CD14-positive monocyte (primary cell): ENCODE measurements around the gene CCDC138. TPM values are rescaled to one million over a fixed set of nuclear protein-coding genes. Genes with fewer than 3 reads are reported as not detected.

ENCODE experiments used
- DNase-seq, 3 donors: peaks; one replicate each; pipeline ENCODE4 v3.0.0-alpha.2; 2011 to 2022
- H2AFZ ChIP-seq: 2 replicates; pipeline ENCODE4 v1.6.0; 2012; ENCODE audit warnings: mild to moderate bottlenecking, low read depth, low read length, inconsistent platforms; ENCODE audit not compliant: insufficient read depth, poor library complexity, severe bottlenecking
- H3K27ac ChIP-seq, 2 donors: 1 replicate in 1 of 2; 2 replicates in 1 of 2; pipeline ENCODE4 v1.5.1; 2012 to 2013; ENCODE audit warnings: low read length in 2 of 2, control low read depth in 1 of 2, inconsistent platforms in 1 of 2, low read depth in 1 of 2, mild to moderate bottlenecking in 1 of 2
- H3K27me3 ChIP-seq, 2 donors: one replicate each; pipeline versions ENCODE4 v1.6.0 to v1.6.1; 2011 to 2013; ENCODE audit warnings: low read length in 2 of 2; ENCODE audit not compliant: control insufficient read depth in 2 of 2, insufficient read depth in 2 of 2
- H3K36me3 ChIP-seq, 2 donors: replicated peaks in 1 of 2; 1 replicate in 1 of 2; 2 replicates in 1 of 2; pipeline versions ENCODE4 v1.5.1 to v1.6.1; 2012 to 2013; ENCODE audit warnings: low read length in 2 of 2, control low read depth in 1 of 2, inconsistent platforms in 1 of 2, mild to moderate bottlenecking in 1 of 2; ENCODE audit not compliant: insufficient read depth in 2 of 2, control insufficient read depth in 1 of 2
- H3K4me1 ChIP-seq, 2 donors: 1 replicate in 1 of 2; 2 replicates in 1 of 2; pipeline versions ENCODE4 v1.5.1 to v1.6.1; 2012 to 2013; ENCODE audit warnings: low read length in 2 of 2, control low read depth in 1 of 2, inconsistent platforms in 1 of 2, mild to moderate bottlenecking in 1 of 2, moderate library complexity in 1 of 2; ENCODE audit not compliant: insufficient read depth in 2 of 2, control insufficient read depth in 1 of 2
- H3K4me2 ChIP-seq: replicated peaks from 2 replicates; pipeline ENCODE3; 2012; ENCODE audit warnings: low read length, moderate library complexity, mild to moderate bottlenecking; ENCODE audit not compliant: poor library complexity, severe bottlenecking; ENCODE audit errors: extremely low read depth
- H3K4me3 ChIP-seq, 3 experiments: fragments of 200-600 bp in 1 of 3; sonication (generic) in 1 of 3; replicated peaks in 1 of 3; 1 replicate in 2 of 3; 2 replicates in 1 of 3; pipeline ENCODE4 v1.5.1; 2011 to 2013; ENCODE audit warnings: low read length in 3 of 3, mild to moderate bottlenecking in 3 of 3, control low read depth in 2 of 3, low read depth in 2 of 3, inconsistent platforms in 1 of 3, moderate library complexity in 1 of 3
- H3K79me2 ChIP-seq: 2 replicates; pipeline ENCODE4 v1.6.0; 2012; ENCODE audit warnings: mild to moderate bottlenecking, control low read depth, inconsistent platforms, low read length, moderate library complexity; ENCODE audit not compliant: insufficient read depth
- H3K9ac ChIP-seq: 2 replicates; pipeline ENCODE4 v1.6.0; 2017; ENCODE audit warnings: low read length, mild to moderate bottlenecking; ENCODE audit not compliant: insufficient read depth, poor library complexity, severe bottlenecking
- H3K9me3 ChIP-seq, 2 donors: replicated peaks in 1 of 2; 1 replicate in 1 of 2; 2 replicates in 1 of 2; pipeline versions ENCODE4 v1.5.1 to v1.6.1; 2012 to 2013; ENCODE audit warnings: low read length in 2 of 2, control low read depth in 1 of 2; ENCODE audit not compliant: control insufficient read depth in 1 of 2, insufficient read depth in 1 of 2
- H4K20me1 ChIP-seq: 2 replicates; pipeline ENCODE4 v1.6.0; 2012; ENCODE audit warnings: mild to moderate bottlenecking, low read length, control low read depth, moderate library complexity; ENCODE audit not compliant: insufficient read depth
- H3K27ac Mint-ChIP-seq, 7 donors: one replicate each; pipeline ENCODE4 v1.8.0; 2020; ENCODE audit warnings: mild to moderate bottlenecking in 7 of 7, mixed read lengths in 7 of 7, moderate library complexity in 6 of 7, inconsistent platforms in 2 of 7
- H3K27me3 Mint-ChIP-seq, 3 donors: one replicate each; pipeline ENCODE4 v1.8.0; 2021 to 2022; ENCODE audit warnings: low read depth in 3 of 3, mild to moderate bottlenecking in 3 of 3, mixed read lengths in 3 of 3, moderate library complexity in 3 of 3, inconsistent platforms in 1 of 3
- H3K36me3 Mint-ChIP-seq, 2 donors: one replicate each; pipeline ENCODE4 v1.8.0; 2020; ENCODE audit warnings: mixed read lengths in 2 of 2, inconsistent platforms in 1 of 2, mild to moderate bottlenecking in 1 of 2
- H3K4me1 Mint-ChIP-seq: one replicate; pipeline ENCODE4 v1.8.0; 2020; ENCODE audit warnings: mild to moderate bottlenecking, mixed read lengths
- H3K4me3 Mint-ChIP-seq, 2 donors: one replicate each; pipeline ENCODE4 v1.8.0; 2020; ENCODE audit warnings: mild to moderate bottlenecking in 2 of 2, mixed read lengths in 2 of 2, moderate library complexity in 1 of 2
- H3K9me3 Mint-ChIP-seq, 7 donors: one replicate each; pipeline ENCODE4 v1.8.0; 2020 to 2022; ENCODE audit warnings: mixed read lengths in 7 of 7, mild to moderate bottlenecking in 6 of 7, moderate library complexity in 6 of 7, inconsistent platforms in 2 of 7
- CTCF ChIP-seq: fragments of 200-600 bp; IDR thresholded peaks from one replicate; pipeline ENCODE4 v1.8.0; 2022; ENCODE audit warnings: antibody characterized with exemption, mild to moderate bottlenecking
- WGBS: methylation state at CpG from one replicate; pipeline ENCODE4 v1.1.5; 2013; ENCODE audit warnings: missing lambda C conversion rate; ENCODE audit not compliant: insufficient coverage; 5-methylcytosine and 5-hydroxymethylcytosine counted together
- intact Hi-C, 2 donors: fragments of 100-400 bp; cut with micrococcal nuclease; formaldehyde crosslinking; loops; one replicate each; pipeline versions ENCODE4 v1.15.0 to v1.15.1; 2023
- polyA plus RNA-seq, 3 donors: library from polyadenylated mRNA; depleted of rRNA in 1 of 3; unstranded in 2 of 3; stranded (reverse) in 1 of 3; fragments of 300-500 nt in 2 of 3; fragments of >200 nt in 1 of 3; fragmentation: Illumina TruSeq in 2 of 3; gene quantifications; 1 replicate in 2 of 3; 2 replicates in 1 of 3; pipeline ENCODE4 v1.2.3, GENCODE V29; 2012 to 2021

CCDC138 gene
- polyA plus RNA-seq, 3 donors: 0.54 to 0.72 (median 0.67) TPM

- intact Hi-C loops: no loop called here
- no peaks in the 10 kb centered on the region for H3K79me2 ChIP-seq
- H3K4me3 Mint-ChIP-seq: no peak overlapping the region
- no peaks in the 10 kb centered on the region for H3K4me1 Mint-ChIP-seq
- H3K9me3 ChIP-seq: no peaks in the 10 kb centered on the region
- no peaks in the 10 kb centered on the region for H3K4me1 ChIP-seq
- no peaks in the 10 kb centered on the region for H4K20me1 ChIP-seq
- H3K36me3 ChIP-seq: no peaks in the 10 kb centered on the region
- peaks cover 5 to 16% of the 10 kb centered on the region in 2 donors for H3K36me3 Mint-ChIP-seq
- H3K27ac ChIP-seq: no peak overlapping the region
- no CpG with 5 or more reads among the region's 2 CpGs for WGBS
- H3K4me3 ChIP-seq: no peak overlapping the region
- H3K9me3 Mint-ChIP-seq: peaks cover 0 to 2% (median 0%) of the 10 kb centered on the region in 7 donors
- no peak overlapping the region for H3K9ac ChIP-seq
- TF ChIP-seq CTCF: no peak
- H3K27me3 Mint-ChIP-seq: no peaks in the 10 kb centered on the region
- H3K27me3 ChIP-seq: no peaks in the 10 kb centered on the region
- DNase-seq: no peak
- H2AFZ ChIP-seq: no peak overlapping the region
- no peak overlapping the region for H3K4me2 ChIP-seq
- no peak overlapping the region for H3K27ac Mint-ChIP-seq
Observed at GRCh38 chr2:108853421-108853820, 66.8 kb downstream of the CCDC138 start.

GRCh38 chr2:108854484-108854883 is 67.9 kb downstream of the CCDC138 start:
- intact Hi-C loops: no loop called here
- Histone ChIP-seq H3K9me3 (no peaks in the 10 kb centered on the region), H3K4me3 (no peak overlapping the region), H3K36me3 (no peaks in the 10 kb centered on the region), H4K20me1 (no peaks in the 10 kb centered on the region), H3K27me3 (no peaks in the 10 kb centered on the region), H3K27ac (no peak overlapping the region), H3K9ac (no peak overlapping the region), H3K79me2 (no peaks in the 10 kb centered on the region), H3K4me1 (no peaks in the 10 kb centered on the region), H2AFZ (no peak overlapping the region), H3K4me2 (no peak overlapping the region)
- Mint-ChIP-seq H3K9me3 (peaks cover 0 to 2% (median 0%) of the 10 kb centered on the region in 7 donors), H3K36me3 (peaks cover 3 to 20% of the 10 kb centered on the region in 2 donors), H3K27me3 (no peaks in the 10 kb centered on the region), H3K4me1 (no peaks in the 10 kb centered on the region), H3K27ac (no peak overlapping the region), H3K4me3 (no peak overlapping the region)
- no CpG with 5 or more reads among the region's 1 CpG for WGBS
- TF ChIP-seq CTCF: no peak
- no peak for DNase-seq
